OCI-LY1 (cell line): Measurements from ENCODE around the gene LDLRAD3.
"Not testable (repeated sequence)": the region's sequence is repeated elsewhere in the genome, so short reads cannot be mapped to it uniquely, and the experiment has no call there.

Source experiments
- H2AFZ ChIP-seq: fragments of 200-600 bp; sonication (generic), shearing (Covaris generic); 2 replicates; pipeline ENCODE4 v1.6.0; 2014; ENCODE audit warnings: antibody characterized with exemption, mild to moderate bottlenecking, low read length
- H3F3A ChIP-seq: fragments of 200-600 bp; sonication (generic), shearing (Covaris generic); 2 replicates; pipeline ENCODE4 v1.6.0; 2014; ENCODE audit warnings: mild to moderate bottlenecking, antibody characterized with exemption, low read length, moderate library complexity; ENCODE audit not compliant: insufficient read depth
- H3K27ac ChIP-seq: fragments of 200-600 bp; sonication (generic); 2 replicates; pipeline ENCODE4 v1.5.1; 2014; ENCODE audit warnings: low read length, mixed run types, mild to moderate bottlenecking, low read depth; ENCODE audit not compliant: poor library complexity, severe bottlenecking
- H3K27me3 ChIP-seq: fragments of 200-600 bp; sonication (generic); 2 replicates; pipeline ENCODE4 v1.6.0; 2014; ENCODE audit warnings: antibody characterized with exemption, mild to moderate bottlenecking, low read length, moderate library complexity; ENCODE audit not compliant: insufficient read depth
- H3K36me3 ChIP-seq: fragments of 200-600 bp; sonication (generic); 2 replicates; pipeline ENCODE4 v1.6.1; 2014; ENCODE audit warnings: mild to moderate bottlenecking, antibody characterized with exemption, low read length, moderate library complexity, mixed read lengths; ENCODE audit not compliant: insufficient read depth
- H3K4me1 ChIP-seq: fragments of 200-600 bp; sonication (generic); 2 replicates; pipeline ENCODE4 v1.5.1; 2014; ENCODE audit warnings: mild to moderate bottlenecking, low read length, moderate library complexity; ENCODE audit not compliant: insufficient read depth, severe bottlenecking
- H3K4me2 ChIP-seq: fragments of 200-600 bp; sonication (generic), shearing (Covaris generic); 2 replicates; pipeline ENCODE4 v1.6.1; 2014; ENCODE audit warnings: low read length
- H3K4me3 ChIP-seq: fragments of 200-600 bp; sonication (generic); 2 replicates; pipeline ENCODE4 v1.5.1; 2014; ENCODE audit warnings: low read length, low read depth, mild to moderate bottlenecking, mixed read lengths; ENCODE audit not compliant: poor library complexity, severe bottlenecking
- H3K79me2 ChIP-seq: fragments of 200-600 bp; shearing (Covaris generic); 2 replicates; pipeline ENCODE4 v1.6.1; 2016; ENCODE audit warnings: mixed run types, low read length, mixed read lengths; ENCODE audit not compliant: insufficient read depth
- H3K9ac ChIP-seq: fragments of 200-600 bp; sonication (generic), shearing (Covaris generic); 2 replicates; pipeline ENCODE4 v1.6.1; 2014; ENCODE audit warnings: mild to moderate bottlenecking, low read length, mixed read lengths
- H3K9me2 ChIP-seq: fragments of 200-600 bp; sonication (generic), shearing (Covaris generic); 2 replicates; pipeline ENCODE4 v1.6.1; 2014; ENCODE audit warnings: low read depth, mild to moderate bottlenecking, low read length, mixed read lengths
- H3K9me3 ChIP-seq: fragments of 200-600 bp; shearing (Covaris generic); 2 replicates; pipeline ENCODE4 v1.6.1; 2014; ENCODE audit warnings: low read length, mixed read lengths
- H4K20me1 ChIP-seq: fragments of 200-600 bp; sonication (generic), shearing (Covaris generic); 2 replicates; pipeline ENCODE4 v1.6.0; 2016; ENCODE audit warnings: mild to moderate bottlenecking, low read length; ENCODE audit not compliant: insufficient read depth
- EZH2 ChIP-seq: fragments of 200-600 bp; sonication (generic), shearing (Covaris generic); IDR thresholded peaks from 2 replicates; pipeline ENCODE4 v1.8.0; 2017; ENCODE audit warnings: borderline replicate concordance, mixed run types, mild to moderate bottlenecking, antibody characterized with exemption, low read length, moderate library complexity, mixed read lengths
- TF ChIP-seq, protein P1 (sequence below): fragments of 200-600 bp; sonication (generic), shearing (Covaris generic); IDR thresholded peaks from 2 replicates; pipeline ENCODE4 v1.5.1; 2017; ENCODE audit warnings: mild to moderate bottlenecking, antibody characterized with exemption, low read length, moderate library complexity, mixed read lengths

LDLRAD3 gene

GRCh38 chr11:35907648-35908431 is 36.0 kb upstream of the LDLRAD3 start:
- no peaks in the 10 kb centered on the region for H3K9me3 ChIP-seq
- no peaks in the 10 kb centered on the region for H3K79me2 ChIP-seq
- H3K4me3 ChIP-seq = no peak overlapping the region
- H3K4me2 ChIP-seq = no peak overlapping the region
- no peaks in the 10 kb centered on the region for H3F3A ChIP-seq
- H4K20me1 ChIP-seq = no peaks in the 10 kb centered on the region
- H3K27me3 ChIP-seq = no peaks in the 10 kb centered on the region
- no peak overlapping the region for H3K27ac ChIP-seq
- H3K9me2 ChIP-seq = no peaks in the 10 kb centered on the region
- no peaks in the 10 kb centered on the region for H3K36me3 ChIP-seq
- TF ChIP-seq EZH2 = no peak
- TF ChIP-seq, protein P1, sequence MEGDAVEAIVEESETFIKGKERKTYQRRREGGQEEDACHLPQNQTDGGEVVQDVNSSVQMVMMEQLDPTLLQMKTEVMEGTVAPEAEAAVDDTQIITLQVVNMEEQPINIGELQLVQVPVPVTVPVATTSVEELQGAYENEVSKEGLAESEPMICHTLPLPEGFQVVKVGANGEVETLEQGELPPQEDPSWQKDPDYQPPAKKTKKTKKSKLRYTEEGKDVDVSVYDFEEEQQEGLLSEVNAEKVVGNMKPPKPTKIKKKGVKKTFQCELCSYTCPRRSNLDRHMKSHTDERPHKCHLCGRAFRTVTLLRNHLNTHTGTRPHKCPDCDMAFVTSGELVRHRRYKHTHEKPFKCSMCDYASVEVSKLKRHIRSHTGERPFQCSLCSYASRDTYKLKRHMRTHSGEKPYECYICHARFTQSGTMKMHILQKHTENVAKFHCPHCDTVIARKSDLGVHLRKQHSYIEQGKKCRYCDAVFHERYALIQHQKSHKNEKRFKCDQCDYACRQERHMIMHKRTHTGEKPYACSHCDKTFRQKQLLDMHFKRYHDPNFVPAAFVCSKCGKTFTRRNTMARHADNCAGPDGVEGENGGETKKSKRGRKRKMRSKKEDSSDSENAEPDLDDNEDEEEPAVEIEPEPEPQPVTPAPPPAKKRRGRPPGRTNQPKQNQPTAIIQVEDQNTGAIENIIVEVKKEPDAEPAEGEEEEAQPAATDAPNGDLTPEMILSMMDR = no peak
- no peaks in the 10 kb centered on the region for H3K4me1 ChIP-seq
- H3K9ac ChIP-seq = no peak overlapping the region
- H2AFZ ChIP-seq = no peak overlapping the region

GRCh38 chr11:35908432-35908771 is 35.5 kb upstream of the LDLRAD3 start:
- H3K4me1 ChIP-seq, H3K9ac ChIP-seq, H3K4me3 ChIP-seq, H3F3A ChIP-seq, H2AFZ ChIP-seq, H3K27ac ChIP-seq, H3K36me3 ChIP-seq, H3K9me2 ChIP-seq, H3K4me2 ChIP-seq, H3K9me3 ChIP-seq, H3K27me3 ChIP-seq, H4K20me1 ChIP-seq, H3K79me2 ChIP-seq: not testable (repeated sequence)

GRCh38 chr11:35909511-35910265 is 34.2 kb upstream of the LDLRAD3 start:
- no peak overlapping the region for H2AFZ ChIP-seq
- TF ChIP-seq, protein P1 = no peak
- TF ChIP-seq EZH2 = no peak
- H3K9ac ChIP-seq = no peak overlapping the region
- no peaks in the 10 kb centered on the region for H3K79me2 ChIP-seq
- H3K27ac ChIP-seq = no peak overlapping the region
- H3K36me3 ChIP-seq = no peaks in the 10 kb centered on the region
- H3K4me2 ChIP-seq = no peak overlapping the region
- H3K27me3 ChIP-seq = no peaks in the 10 kb centered on the region
- H3K4me1 ChIP-seq = no peaks in the 10 kb centered on the region
- no peaks in the 10 kb centered on the region for H4K20me1 ChIP-seq
- H3K9me2 ChIP-seq = no peaks in the 10 kb centered on the region
- H3K9me3 ChIP-seq = no peaks in the 10 kb centered on the region
- H3K4me3 ChIP-seq = no peak overlapping the region
- no peaks in the 10 kb centered on the region for H3F3A ChIP-seq
